Type B pancreatic cell (in vitro differentiated cells): ENCODE results near the gene RB1. TPM values are rescaled to one million over a fixed set of nuclear protein-coding genes. Genes with fewer than 3 reads are reported as not detected.

Source experiments
- DNase-seq: peaks from one replicate; pipeline ENCODE4 v3.0.0; 2021; ENCODE audit warnings: mixed read lengths; ENCODE audit not compliant: unreplicated experiment; ENCODE audit errors: extremely low spot score
- H3K27ac Mint-ChIP-seq: 2 replicates; pipeline ENCODE4 v1.8.0; 2021; ENCODE audit warnings: mild to moderate bottlenecking, mixed read lengths
- H3K27me3 Mint-ChIP-seq: 2 replicates; pipeline ENCODE4 v1.8.0; 2021; ENCODE audit warnings: mixed read lengths
- H3K36me3 Mint-ChIP-seq: 2 replicates; pipeline ENCODE4 v1.8.0; 2021; ENCODE audit warnings: mixed read lengths
- H3K4me1 Mint-ChIP-seq: one replicate; pipeline ENCODE4 v1.8.0; 2021; ENCODE audit warnings: mixed read lengths; ENCODE audit not compliant: unreplicated experiment
- H3K4me3 Mint-ChIP-seq: 2 replicates; pipeline ENCODE4 v1.8.0; 2021; ENCODE audit warnings: mild to moderate bottlenecking, mixed read lengths
- H3K9me3 Mint-ChIP-seq: 2 replicates; pipeline ENCODE4 v1.8.0; 2021; ENCODE audit warnings: mixed read lengths
- CTCF ChIP-seq: fragments of 200-600 bp; sonication (generic); conservative IDR thresholded peaks from 2 replicates; pipeline ENCODE4 v1.5.0; 2021; ENCODE audit warnings: antibody characterized with exemption, mild to moderate bottlenecking
- total RNA-seq: library from RNA; stranded (reverse); gene quantifications from 2 replicates; pipeline ENCODE4 v1.2.1, GENCODE V29; 2021; ENCODE audit warnings: low replicate concordance

RB1 gene
- total RNA-seq, 1 donor from 2014 or later = 26.6 TPM

GRCh38 chr13:48297131-48297786, 6.3 kb upstream of the RB1 start:
- no peaks in the 10 kb centered on the region for H3K9me3 Mint-ChIP-seq

GRCh38 chr13:48299591-48299990, 4.0 kb upstream of the RB1 start:
- H3K27me3 Mint-ChIP-seq = no peaks in the 10 kb centered on the region
- no peak for DNase-seq
- H3K36me3 Mint-ChIP-seq = no peaks in the 10 kb centered on the region
- no peak for TF ChIP-seq CTCF
- H3K9me3 Mint-ChIP-seq = no peaks in the 10 kb centered on the region
- no peak overlapping the region for H3K27ac Mint-ChIP-seq
- no peak overlapping the region for H3K4me3 Mint-ChIP-seq
- peaks cover 11% of the 10 kb centered on the region for H3K4me1 Mint-ChIP-seq

More at GRCh38 chr13:48297131-48297786, 6.3 kb upstream of the RB1 start:
- H3K27ac Mint-ChIP-seq = no peak overlapping the region
- no peak for TF ChIP-seq CTCF
- no peaks in the 10 kb centered on the region for H3K4me1 Mint-ChIP-seq
- DNase-seq = no peak
- no peaks in the 10 kb centered on the region for H3K36me3 Mint-ChIP-seq
- no peaks in the 10 kb centered on the region for H3K27me3 Mint-ChIP-seq
- H3K4me3 Mint-ChIP-seq = no peak overlapping the region

- Mint-ChIP-seq H3K4me1 (peaks cover 16% of the 10 kb centered on the region), H3K4me3 (peak overlapping the region; percentile 98), H3K27me3 (no peaks in the 10 kb centered on the region), H3K9me3 (no peaks in the 10 kb centered on the region), H3K36me3 (peaks cover 4% of the 10 kb centered on the region), H3K27ac (peak overlapping the region; percentile 98)
- no peak for TF ChIP-seq CTCF
- DNase-seq = no peak
Measured at GRCh38 chr13:48302871-48303358, 636 bp upstream of the RB1 start.

- Mint-ChIP-seq H3K27me3 (no peaks in the 10 kb centered on the region), H3K36me3 (peaks cover 4% of the 10 kb centered on the region), H3K27ac (peak overlapping the region; percentile 98), H3K4me3 (peak overlapping the region; percentile 98), H3K4me1 (peaks cover 16% of the 10 kb centered on the region), H3K9me3 (no peaks in the 10 kb centered on the region)
- TF ChIP-seq CTCF = no peak
- no peak for DNase-seq
Measured at GRCh38 chr13:48304143-48304876, 759 bp downstream of the RB1 start.

GRCh38 chr13:48311223-48311622, 7.7 kb downstream of the RB1 start:
- Mint-ChIP-seq H3K36me3 (peaks cover 28% of the 10 kb centered on the region), H3K27me3 (no peaks in the 10 kb centered on the region), H3K4me3 (no peak overlapping the region), H3K9me3 (no peaks in the 10 kb centered on the region), H3K4me1 (no peaks in the 10 kb centered on the region), H3K27ac (no peak overlapping the region)
- no peak for TF ChIP-seq CTCF
- no peak for DNase-seq
